ENCODE results near the gene UMOD.

DNA sequence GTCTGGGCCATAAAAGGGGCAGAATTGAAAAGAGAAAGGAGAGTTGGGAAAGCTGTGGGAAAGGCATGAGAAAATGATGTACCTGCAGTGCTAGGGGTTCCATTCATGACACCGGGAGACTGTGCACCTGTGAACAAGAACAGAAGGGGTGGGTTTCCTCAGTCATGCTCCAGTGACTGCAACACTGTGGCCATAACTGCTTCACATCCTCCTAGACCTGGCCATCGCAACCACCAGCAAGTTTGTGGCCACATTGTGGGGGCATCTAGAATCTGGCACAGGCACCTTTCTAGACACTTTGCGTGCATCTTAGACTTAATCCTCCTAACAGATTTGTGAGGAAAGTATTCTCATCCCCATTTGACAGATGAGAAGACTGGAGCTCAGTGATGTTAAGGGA lies 37.9 kb downstream of the UMOD start:
- TF ChIP-seq, protein P1, sequence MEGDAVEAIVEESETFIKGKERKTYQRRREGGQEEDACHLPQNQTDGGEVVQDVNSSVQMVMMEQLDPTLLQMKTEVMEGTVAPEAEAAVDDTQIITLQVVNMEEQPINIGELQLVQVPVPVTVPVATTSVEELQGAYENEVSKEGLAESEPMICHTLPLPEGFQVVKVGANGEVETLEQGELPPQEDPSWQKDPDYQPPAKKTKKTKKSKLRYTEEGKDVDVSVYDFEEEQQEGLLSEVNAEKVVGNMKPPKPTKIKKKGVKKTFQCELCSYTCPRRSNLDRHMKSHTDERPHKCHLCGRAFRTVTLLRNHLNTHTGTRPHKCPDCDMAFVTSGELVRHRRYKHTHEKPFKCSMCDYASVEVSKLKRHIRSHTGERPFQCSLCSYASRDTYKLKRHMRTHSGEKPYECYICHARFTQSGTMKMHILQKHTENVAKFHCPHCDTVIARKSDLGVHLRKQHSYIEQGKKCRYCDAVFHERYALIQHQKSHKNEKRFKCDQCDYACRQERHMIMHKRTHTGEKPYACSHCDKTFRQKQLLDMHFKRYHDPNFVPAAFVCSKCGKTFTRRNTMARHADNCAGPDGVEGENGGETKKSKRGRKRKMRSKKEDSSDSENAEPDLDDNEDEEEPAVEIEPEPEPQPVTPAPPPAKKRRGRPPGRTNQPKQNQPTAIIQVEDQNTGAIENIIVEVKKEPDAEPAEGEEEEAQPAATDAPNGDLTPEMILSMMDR (IDR thresholded peaks at IDR 0.05; ENCODE audit: borderline replicate concordance, extremely low read depth, low read length, poor library complexity, severe bottlenecking): no peak
- TF ChIP-seq EZH2 (IDR thresholded peaks at IDR 0.05; ENCODE audit: borderline replicate concordance, low read depth, low read length, severe bottlenecking): no peak
